Measurements from ENCODE around the gene USPL1.

The USPL1 gene

DNA sequence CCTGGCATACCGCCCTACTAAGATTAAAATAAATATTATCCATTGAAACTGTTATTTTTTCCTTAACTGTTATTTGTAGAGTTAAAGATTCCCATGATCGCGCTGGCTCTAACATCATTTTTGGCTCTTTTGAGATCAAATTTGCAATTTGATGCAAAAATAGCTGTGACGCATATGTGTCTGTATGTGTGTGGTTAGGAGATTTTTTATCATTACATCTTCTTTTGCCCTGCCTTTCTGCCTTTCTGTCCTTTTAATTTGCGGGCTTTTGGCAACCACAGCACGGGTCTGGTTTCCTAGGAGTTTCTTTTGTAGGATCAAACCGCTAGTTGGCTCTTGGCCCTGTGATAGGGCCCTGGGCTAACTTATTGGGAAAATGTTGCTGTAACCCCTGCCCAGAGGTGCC lies 80.3 kb downstream of the USPL1 start:
- Histone ChIP-seq H3K9me3 (replicated peaks in 1 of 11) (no peaks in the 10 kb centered on the region), H3K27ac (peak overlapping the region in 8 of 11 experiments; percentile 22 to 85 (median 74); a peak in 12 of 22 replicates), H3K4me1 (peaks cover 18 to 97% (median 68%) of the 10 kb centered on the region in 10 experiments), H3K4me3 (peak overlapping the region in 1 of 10 experiments; percentile 55; a peak in 1 of 20 replicates), H3K36me3 (no peaks in the 10 kb centered on the region), H3K4me2 (peak overlapping the region in 9 of 11 experiments; percentile 67 to 92 (median 83); a peak in 16 of 22 replicates), H3K27me3 (no peaks in the 10 kb centered on the region), H3K9ac (peak overlapping the region in 4 of 11 experiments; percentile 0 to 69 (median 63); a peak in 3 of 22 replicates), H4K20me1 (no peaks in the 10 kb centered on the region)
- no peak for TF ChIP-seq Cebpa-rat (IDR thresholded peaks at IDR 0.05)

DNA sequence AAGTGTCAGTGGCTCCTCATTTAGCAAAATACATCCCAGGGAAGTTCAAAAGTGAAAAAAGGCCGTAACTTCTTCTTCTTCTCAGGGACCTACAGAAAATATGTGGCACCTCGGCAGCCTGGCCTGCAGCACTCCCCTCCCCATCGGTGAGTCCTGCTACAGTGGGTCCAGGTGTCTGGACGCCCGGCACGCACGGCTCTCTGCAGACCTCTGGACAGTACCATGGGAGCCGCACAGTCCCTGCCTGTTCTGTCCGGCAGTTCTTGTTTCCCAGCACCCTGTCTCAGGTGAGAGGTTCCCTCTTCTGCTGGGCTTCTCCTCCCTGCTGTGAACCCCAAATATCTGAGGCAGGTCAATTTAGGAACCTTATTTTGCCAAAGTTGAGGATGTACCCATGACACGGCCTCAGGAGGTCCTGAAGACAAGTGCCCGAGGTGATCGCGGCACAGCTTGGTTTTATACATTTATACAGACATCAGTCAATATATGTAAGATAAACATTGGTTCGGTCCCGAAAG lies 80.8 kb downstream of the USPL1 start:
- no peak for TF ChIP-seq Cebpa-rat (IDR thresholded peaks at IDR 0.05)
- H3K9ac ChIP-seq, result peak overlapping the region in 4 of 11 experiments; percentile 0 to 69 (median 63); a peak in 2 of 22 replicates
- H3K4me1 ChIP-seq, result peaks cover 18 to 97% (median 66%) of the 10 kb centered on the region in 10 experiments
- no peaks in the 10 kb centered on the region for H4K20me1 ChIP-seq
- no peaks in the 10 kb centered on the region for H3K27me3 ChIP-seq
- H3K4me3 ChIP-seq, result no peak overlapping the region
- H3K27ac ChIP-seq, result peak overlapping the region in 7 of 11 experiments; percentile 22 to 85 (median 74); a peak in 9 of 22 replicates
- no peaks in the 10 kb centered on the region for H3K9me3 ChIP-seq (replicated peaks in 1 of 11)
- peak overlapping the region in 7 of 11 experiments; percentile 67 to 92 (median 83); a peak in 14 of 22 replicates for H3K4me2 ChIP-seq
- H3K36me3 ChIP-seq, result no peaks in the 10 kb centered on the region

- no peak for TF ChIP-seq Cebpa-rat (IDR thresholded peaks at IDR 0.05)
- Histone ChIP-seq H3K4me3 (no peak overlapping the region), H3K27ac (no peak overlapping the region; a peak in 2 of 22 replicates), H3K9ac (peak overlapping the region in 1 of 11 experiments; percentile 1; a peak in 1 of 22 replicates), H4K20me1 (no peaks in the 10 kb centered on the region), H3K36me3 (no peaks in the 10 kb centered on the region), H3K9me3 (replicated peaks in 1 of 11) (no peaks in the 10 kb centered on the region), H3K4me2 (peak overlapping the region in 8 of 11 experiments; percentile 21 to 92 (median 72); a peak in 15 of 22 replicates), H3K27me3 (no peaks in the 10 kb centered on the region), H3K4me1 (peaks cover 31 to 95% (median 69%) of the 10 kb centered on the region in 10 experiments)
Measured at GRCh38 chr13:30700364-30700763, 82.6 kb downstream of the USPL1 start.

DNA sequence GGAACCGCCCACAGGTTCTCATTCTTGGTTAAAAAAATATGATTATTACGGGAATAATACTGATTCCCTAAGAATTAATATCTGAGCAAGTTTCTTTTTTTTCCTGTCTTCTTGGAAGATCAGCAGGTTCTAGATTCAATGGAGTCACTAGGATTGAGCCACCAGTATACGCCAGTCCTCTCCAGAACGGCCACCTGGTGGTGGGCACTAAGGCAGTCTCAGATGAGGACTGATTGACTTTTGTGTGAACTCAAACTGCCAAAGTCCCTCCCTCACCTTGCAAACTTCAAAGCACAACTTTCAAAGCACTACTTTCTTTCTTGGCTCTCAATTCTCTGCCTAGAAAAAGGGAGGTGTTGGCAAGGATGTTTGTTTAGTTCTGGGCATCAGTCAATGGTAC lies 84.3 kb downstream of the USPL1 start:
- Histone ChIP-seq H3K9ac (no peak overlapping the region), H3K9me3 (replicated peaks in 1 of 11) (no peaks in the 10 kb centered on the region; a peak in 1 of 22 replicates), H3K4me2 (peak overlapping the region in 4 of 11 experiments; percentile 16 to 35 (median 28); a peak in 6 of 22 replicates), H4K20me1 (no peaks in the 10 kb centered on the region), H3K27me3 (no peaks in the 10 kb centered on the region), H3K27ac (no peak overlapping the region), H3K4me1 (peaks cover 15 to 79% (median 52%) of the 10 kb centered on the region in 10 experiments), H3K4me3 (no peak overlapping the region), H3K36me3 (no peaks in the 10 kb centered on the region)
- TF ChIP-seq Cebpa-rat (IDR thresholded peaks at IDR 0.05), result no peak

GRCh38 chr13:30704596-30704995 lies 86.9 kb downstream of the USPL1 start:
- Histone ChIP-seq H4K20me1 (no peaks in the 10 kb centered on the region), H3K4me3 (no peak overlapping the region), H3K27me3 (no peaks in the 10 kb centered on the region), H3K36me3 (no peaks in the 10 kb centered on the region), H3K9me3 (replicated peaks in 1 of 11) (peaks cover 0 to 7% (median 0%) of the 10 kb centered on the region in 11 experiments; a peak in 3 of 22 replicates), H3K9ac (no peak overlapping the region; a peak in 2 of 22 replicates), H3K4me1 (peaks cover 13 to 74% (median 31%) of the 10 kb centered on the region in 10 experiments), H3K27ac (peak overlapping the region in 9 of 11 experiments; percentile 5 to 59 (median 48); a peak in 12 of 22 replicates), H3K4me2 (peak overlapping the region; percentile 32 to 70 (median 56))
- no peak for TF ChIP-seq Cebpa-rat (IDR thresholded peaks at IDR 0.05)

GRCh38 chr13:30705680-30706079 lies 88.0 kb downstream of the USPL1 start:
- no peaks in the 10 kb centered on the region for H4K20me1 ChIP-seq
- H3K27me3 ChIP-seq, result no peaks in the 10 kb centered on the region
- H3K9me3 ChIP-seq (replicated peaks in 1 of 11), result peaks cover 0 to 8% (median 0%) of the 10 kb centered on the region in 11 experiments; a peak in 3 of 22 replicates
- H3K4me2 ChIP-seq, result no peak overlapping the region
- no peak overlapping the region for H3K9ac ChIP-seq
- no peak for TF ChIP-seq Cebpa-rat (IDR thresholded peaks at IDR 0.05)
- H3K4me1 ChIP-seq, result peaks cover 13 to 74% (median 26%) of the 10 kb centered on the region in 10 experiments
- H3K36me3 ChIP-seq, result no peaks in the 10 kb centered on the region
- no peak overlapping the region for H3K4me3 ChIP-seq
- no peak overlapping the region for H3K27ac ChIP-seq

GRCh38 chr13:30708541-30708940 lies 90.8 kb downstream of the USPL1 start:
- Histone ChIP-seq H3K4me3 (no peak overlapping the region), H3K9ac (no peak overlapping the region), H3K27me3 (no peaks in the 10 kb centered on the region), H3K9me3 (replicated peaks in 1 of 11) (peaks cover 0 to 8% (median 0%) of the 10 kb centered on the region in 11 experiments; a peak in 3 of 22 replicates), H3K4me1 (peaks cover 24 to 77% (median 49%) of the 10 kb centered on the region in 10 experiments), H3K27ac (peak overlapping the region in 7 of 11 experiments; percentile 5 to 100 (median 39); a peak in 3 of 22 replicates), H3K4me2 (peak overlapping the region in 2 of 11 experiments; percentile 17 to 92; a peak in 2 of 22 replicates), H3K36me3 (no peaks in the 10 kb centered on the region), H4K20me1 (no peaks in the 10 kb centered on the region)
- TF ChIP-seq Cebpa-rat (IDR thresholded peaks at IDR 0.05), result no peak

All from BLaER1 treated with 17β-estradiol and CSF1 and Interleukin-3, amounts not matched to agents 10 nM and 100 nM (cell line).